Bronchial epithelial cell (primary cell): ENCODE measurements around the gene SLC23A2. TPM values are rescaled to one million over a fixed set of nuclear protein-coding genes. Genes with fewer than 3 reads are reported as not detected.

Experiments used
- DNase-seq: peaks from one replicate; pipeline ENCODE4 v3.0.0-alpha.2; 2010; ENCODE audit warnings: low read depth
- FAIRE-seq: peaks from 2 replicates; lab custom pipeline; 2011; peaks lifted over from hg19 to GRCh38; lab: Jason Lieb, UNC
- H3K27me3 ChIP-seq: 2 replicates; pipeline ENCODE4 v1.5.1; 2011; ENCODE audit warnings: low read length; ENCODE audit not compliant: control insufficient read depth, insufficient read depth
- H3K36me3 ChIP-seq: 2 replicates; pipeline ENCODE4 v1.5.1; 2011; ENCODE audit warnings: low read length; ENCODE audit not compliant: control insufficient read depth, insufficient read depth
- H3K4me3 ChIP-seq: 2 replicates; pipeline ENCODE4 v1.5.1; 2011; ENCODE audit warnings: mild to moderate bottlenecking, low read depth, low read length, control low read depth
- total RNA-seq: library from RNA; depleted of rRNA; stranded (reverse); fragments of >200 nt; gene quantifications from 2 replicates; pipeline ENCODE4 v1.2.1, GENCODE V29; 2014
- TF ChIP-seq, protein P1 (sequence below): IDR thresholded peaks from 2 replicates; pipeline ENCODE4 v1.5.1; 2011; ENCODE audit warnings: mild to moderate bottlenecking, moderate library complexity, low read length, control low read depth, inconsistent platforms; ENCODE audit not compliant: insufficient read depth, severe bottlenecking

The SLC23A2 gene
- total RNA-seq, 1 donor from 2014 or later, result 7.6 TPM

DNA sequence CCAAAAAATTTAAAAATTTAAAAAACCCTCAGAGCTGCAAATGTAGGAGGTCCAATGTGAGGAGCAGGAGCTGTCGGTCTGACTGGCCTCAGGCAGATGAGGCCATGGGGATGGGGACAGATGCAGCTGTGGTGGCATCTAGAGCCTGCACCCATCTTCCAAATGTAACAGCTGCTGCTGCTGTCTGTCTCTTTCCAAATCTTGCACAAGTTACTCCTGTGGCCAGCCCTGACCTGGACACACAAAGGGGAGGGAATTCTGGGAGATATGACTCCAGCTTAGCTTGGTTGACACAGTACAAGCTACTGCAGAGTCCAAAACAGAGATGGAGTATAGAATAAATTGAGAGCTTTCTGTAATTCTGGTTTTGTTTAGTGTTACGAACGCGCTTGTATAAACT is 164.4 kb downstream of the SLC23A2 start:
- no peaks in the 10 kb centered on the region for H3K27me3 ChIP-seq
- no peak overlapping the region for H3K4me3 ChIP-seq
- no peaks in the 10 kb centered on the region for H3K36me3 ChIP-seq
- FAIRE-seq (no peak), DNase-seq (no peak)
- TF ChIP-seq, protein P1, sequence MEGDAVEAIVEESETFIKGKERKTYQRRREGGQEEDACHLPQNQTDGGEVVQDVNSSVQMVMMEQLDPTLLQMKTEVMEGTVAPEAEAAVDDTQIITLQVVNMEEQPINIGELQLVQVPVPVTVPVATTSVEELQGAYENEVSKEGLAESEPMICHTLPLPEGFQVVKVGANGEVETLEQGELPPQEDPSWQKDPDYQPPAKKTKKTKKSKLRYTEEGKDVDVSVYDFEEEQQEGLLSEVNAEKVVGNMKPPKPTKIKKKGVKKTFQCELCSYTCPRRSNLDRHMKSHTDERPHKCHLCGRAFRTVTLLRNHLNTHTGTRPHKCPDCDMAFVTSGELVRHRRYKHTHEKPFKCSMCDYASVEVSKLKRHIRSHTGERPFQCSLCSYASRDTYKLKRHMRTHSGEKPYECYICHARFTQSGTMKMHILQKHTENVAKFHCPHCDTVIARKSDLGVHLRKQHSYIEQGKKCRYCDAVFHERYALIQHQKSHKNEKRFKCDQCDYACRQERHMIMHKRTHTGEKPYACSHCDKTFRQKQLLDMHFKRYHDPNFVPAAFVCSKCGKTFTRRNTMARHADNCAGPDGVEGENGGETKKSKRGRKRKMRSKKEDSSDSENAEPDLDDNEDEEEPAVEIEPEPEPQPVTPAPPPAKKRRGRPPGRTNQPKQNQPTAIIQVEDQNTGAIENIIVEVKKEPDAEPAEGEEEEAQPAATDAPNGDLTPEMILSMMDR, result no peak

DNA sequence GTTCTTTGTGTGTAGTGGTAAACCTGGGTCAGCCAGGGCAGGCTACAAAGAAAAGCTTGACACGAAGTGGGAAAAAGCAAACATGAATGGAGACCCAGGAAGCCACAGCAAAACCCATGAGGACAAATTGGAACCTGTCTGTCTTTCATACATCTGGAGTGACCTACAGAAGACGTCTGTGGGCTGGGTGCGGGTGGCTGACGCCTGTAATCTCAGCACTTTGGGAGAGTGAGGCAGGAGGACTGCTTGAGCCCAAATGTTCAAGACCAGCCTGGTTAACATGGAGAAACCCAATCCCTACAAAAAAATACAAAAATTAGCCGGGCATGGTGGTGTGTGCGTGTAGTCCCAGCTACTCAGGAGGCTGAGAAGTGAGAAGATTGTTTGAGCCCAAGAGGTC is 164.8 kb downstream of the SLC23A2 start:
- no peak overlapping the region for H3K4me3 ChIP-seq
- H3K36me3 ChIP-seq, result no peaks in the 10 kb centered on the region
- no peak for FAIRE-seq

DNA sequence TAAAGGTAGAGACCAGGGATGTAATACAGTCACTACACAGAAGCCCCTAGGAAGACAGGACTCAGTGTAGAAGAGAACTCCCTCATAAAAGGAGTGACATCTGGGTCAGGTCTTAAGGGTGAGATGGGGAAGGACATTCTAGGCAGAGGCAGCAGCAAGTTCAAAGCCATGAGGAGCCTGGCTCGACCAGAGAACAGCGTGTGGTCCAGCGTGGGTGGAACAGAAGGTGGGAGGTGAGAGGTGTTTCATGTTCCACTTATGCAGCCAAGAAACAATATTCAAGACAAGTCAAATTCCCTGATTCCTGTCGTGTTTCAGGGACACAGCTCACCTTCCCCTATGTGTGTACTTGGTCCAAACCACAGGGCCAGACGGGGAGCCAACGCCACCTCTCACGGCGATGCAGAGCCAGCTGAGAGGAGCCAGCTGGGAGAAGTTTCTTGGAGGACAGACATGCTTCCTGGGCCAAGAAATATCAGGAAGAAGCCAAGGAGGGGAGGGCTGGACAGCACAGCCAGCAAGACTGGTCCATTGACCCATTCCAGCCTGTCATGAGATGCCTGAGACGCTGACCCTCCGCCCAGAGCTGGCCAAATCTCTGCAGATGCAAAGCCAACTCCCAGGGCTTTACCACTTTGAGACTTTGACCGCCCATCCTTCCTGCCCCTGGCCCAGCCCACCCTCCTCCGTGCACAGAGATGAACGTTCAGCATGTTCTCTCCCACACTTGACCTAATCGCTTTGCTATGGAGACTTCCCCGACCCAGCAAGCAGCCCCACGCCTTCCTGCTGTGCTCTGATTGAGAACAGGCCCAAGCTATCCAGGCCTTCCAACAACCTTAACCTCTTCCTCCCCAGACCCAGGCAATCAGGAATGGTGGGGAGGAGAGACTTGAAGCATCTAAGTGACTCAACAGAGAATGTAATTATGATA is 165.8 kb downstream of the SLC23A2 start:
- no peak for DNase-seq
- FAIRE-seq, result peak; percentile 52
- no peak overlapping the region for H3K4me3 ChIP-seq

More for the DNA sequence above, 164.8 kb downstream of the SLC23A2 start:
- no peak for DNase-seq
- no peaks in the 10 kb centered on the region for H3K27me3 ChIP-seq
- TF ChIP-seq, protein P1, result no peak

DNA sequence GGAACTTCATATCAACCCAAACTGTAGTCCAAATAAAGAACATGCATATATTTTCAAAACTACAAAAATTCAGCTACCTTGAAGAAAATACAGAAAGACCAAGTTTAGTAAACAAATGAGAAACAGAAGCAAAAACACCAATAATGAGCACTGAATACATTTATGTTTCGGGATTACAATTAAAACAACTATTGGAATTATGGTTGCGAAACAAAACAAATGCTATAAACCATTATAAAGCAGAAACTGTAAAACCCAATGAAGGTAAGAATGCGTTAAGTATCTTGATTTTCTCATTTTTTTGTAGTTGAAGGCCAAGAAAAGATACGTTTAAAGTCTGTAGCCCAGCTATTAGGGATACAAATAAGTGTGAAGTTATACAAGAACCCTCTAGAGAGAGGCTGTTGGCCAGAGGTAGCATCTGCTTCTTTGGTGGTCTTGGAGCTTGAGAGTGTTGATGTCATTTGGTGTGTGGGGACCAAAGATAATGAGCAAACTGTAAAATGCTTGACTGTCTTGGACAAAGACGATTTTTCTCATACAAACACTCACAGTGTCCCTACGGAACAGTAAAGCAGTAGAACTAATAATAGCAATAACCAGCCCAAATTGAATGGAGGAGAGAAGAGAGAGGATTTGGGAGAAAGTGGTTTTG is 168.1 kb downstream of the SLC23A2 start:
- no peaks in the 10 kb centered on the region for H3K36me3 ChIP-seq
- H3K4me3 ChIP-seq, result no peak overlapping the region
- TF ChIP-seq, protein P1, result no peak
- FAIRE-seq (no peak), DNase-seq (no peak)
- H3K27me3 ChIP-seq, result no peaks in the 10 kb centered on the region

More for the DNA sequence above, 165.8 kb downstream of the SLC23A2 start:
- Histone ChIP-seq H3K36me3 (no peaks in the 10 kb centered on the region), H3K27me3 (no peaks in the 10 kb centered on the region)
- TF ChIP-seq, protein P1, result no peak

DNA sequence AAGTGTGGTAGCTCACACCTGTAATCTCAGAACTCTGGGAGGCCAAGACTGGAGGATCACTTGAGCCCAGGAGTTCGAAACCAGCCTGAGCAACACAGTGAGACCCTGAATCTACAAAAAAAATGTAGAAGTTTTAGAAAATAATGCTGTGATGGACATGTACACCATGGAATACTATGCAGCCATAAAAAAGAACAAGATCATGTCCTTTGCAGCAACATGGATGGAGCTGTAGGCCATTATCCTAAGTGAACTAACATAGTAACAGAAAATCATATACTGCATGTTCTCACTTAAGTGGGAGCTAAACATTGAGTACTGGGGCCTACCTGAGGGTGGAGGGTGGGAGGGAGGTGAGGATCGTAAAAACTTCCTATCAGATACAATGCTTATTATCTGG is 168.8 kb downstream of the SLC23A2 start:
- H3K36me3 ChIP-seq, result no peaks in the 10 kb centered on the region
- no peak for DNase-seq
- H3K4me3 ChIP-seq, result no peak overlapping the region
- TF ChIP-seq, protein P1, result no peak
- FAIRE-seq, result no peak
- H3K27me3 ChIP-seq, result no peaks in the 10 kb centered on the region
